GM21529 (cell line): Measurements from ENCODE around the gene NCK2.
A peak's percentile ranks its signal among the peaks of the same experiment; 100 is the strongest.

Experiments used
- ATAC-seq: cut with Tn5 transposase; IDR thresholded peaks from one replicate; pipeline ENCODE4 v1.9.1; 2021; ENCODE audit not compliant: unreplicated experiment

NCK2 gene

GRCh38 chr2:105866216-105867185 is 121.8 kb downstream of the NCK2 start:
- ATAC-seq = no peak

- ATAC-seq = no peak
Observed at GRCh38 chr2:105867587-105867986, 122.9 kb downstream of the NCK2 start.

GRCh38 chr2:105868060-105868459 is 123.3 kb downstream of the NCK2 start:
- no peak for ATAC-seq

- ATAC-seq = no peak
Observed at GRCh38 chr2:105869341-105869740, 124.6 kb downstream of the NCK2 start.

- no peak for ATAC-seq
Observed at GRCh38 chr2:105870062-105870461, 125.3 kb downstream of the NCK2 start.

GRCh38 chr2:105870858-105871257 is 126.1 kb downstream of the NCK2 start:
- ATAC-seq = no peak

- ATAC-seq = no peak
Observed at GRCh38 chr2:105872142-105872728, 127.5 kb downstream of the NCK2 start.

GRCh38 chr2:105872830-105873229 is 128.1 kb downstream of the NCK2 start:
- no peak for ATAC-seq

GRCh38 chr2:105873281-105873680 is 128.6 kb downstream of the NCK2 start:
- peak; percentile 5 for ATAC-seq

GRCh38 chr2:105873721-105874120 is 129.0 kb downstream of the NCK2 start:
- peak; percentile 90 for ATAC-seq

GRCh38 chr2:105874466-105874865 is 129.8 kb downstream of the NCK2 start:
- ATAC-seq = no peak

- no peak for ATAC-seq
Observed at GRCh38 chr2:105875241-105875640, 130.5 kb downstream of the NCK2 start.

- ATAC-seq = no peak
Observed at GRCh38 chr2:105876191-105876590, 131.5 kb downstream of the NCK2 start.

- ATAC-seq = no peak
Observed at GRCh38 chr2:105877945-105878344, 133.2 kb downstream of the NCK2 start.

GRCh38 chr2:105879106-105879802 is 134.5 kb downstream of the NCK2 start:
- no peak for ATAC-seq

- ATAC-seq = no peak
Observed at GRCh38 chr2:105879803-105880300, 135.1 kb downstream of the NCK2 start.

- ATAC-seq = peak; percentile 49
Observed at GRCh38 chr2:105880637-105881036, 135.9 kb downstream of the NCK2 start.

GRCh38 chr2:105881286-105882136 is 136.8 kb downstream of the NCK2 start:
- ATAC-seq = no peak

- ATAC-seq = no peak
Observed at GRCh38 chr2:105882341-105882740, 137.6 kb downstream of the NCK2 start.

- no peak for ATAC-seq
Observed at GRCh38 chr2:105882920-105883435, 138.3 kb downstream of the NCK2 start.
